SK-N-SH (cell line): ENCODE data around the gene PHF21A. TPM values are rescaled to one million over a fixed set of nuclear protein-coding genes. Genes with fewer than 3 reads are reported as not detected.
A peak's percentile ranks its signal among the peaks of the same experiment; 100 is the strongest.

Experiments
- CTCF ChIA-PET: fragments of 300-600, 350-600 bp; formaldehyde crosslinking; extraction: SDS; loops from one replicate; lab custom pipeline; 2021; lab: Yijun Ruan, JAX
- POLR2A ChIA-PET: fragments of 350-600 bp; sonication (Branson Sonifier 250); formaldehyde crosslinking; extraction: SDS; loops from one replicate; lab custom pipeline; 2020; ENCODE audit warnings: antibody characterized with exemption, inconsistent platforms; lab: Yijun Ruan, JAX
- DNase-seq: peaks from one replicate; pipeline ENCODE4 v3.0.0; 2012
- H2AFZ ChIP-seq: fragments of 200-600 bp; sonication (generic); 2 replicates; pipeline ENCODE4 v1.8.1; 2016; ENCODE audit warnings: antibody characterized with exemption, mild to moderate bottlenecking, low read depth
- H3F3A ChIP-seq: fragments of 200-600 bp; sonication (generic); replicated peaks from 2 replicates; pipeline ENCODE3; 2016; ENCODE audit warnings: antibody characterized with exemption, mild to moderate bottlenecking; ENCODE audit not compliant: insufficient read depth
- H3K27ac ChIP-seq, 2 experiments: fragments of 200-500 bp in 1 of 2; fragments of 200-600 bp in 1 of 2; sonication (Bioruptor generic) in 1 of 2; sonication (generic), shearing (Covaris generic) in 1 of 2; 2 replicates each; pipeline versions ENCODE4 v1.5.1 to v1.6.1; 2014 to 2016; ENCODE audit warnings: low read depth in 2 of 2, inconsistent platforms in 1 of 2, low read length in 1 of 2, mild to moderate bottlenecking in 1 of 2, mixed read lengths in 1 of 2
- H3K27me3 ChIP-seq: fragments of 200-600 bp; sonication (generic), shearing (Covaris generic); 2 replicates; pipeline ENCODE4 v1.6.1; 2016; ENCODE audit warnings: mixed run types; ENCODE audit not compliant: insufficient read depth
- H3K36me3 ChIP-seq, 2 experiments: fragments of 200-500 bp in 1 of 2; fragments of 200-600 bp in 1 of 2; sonication (Bioruptor generic) in 1 of 2; sonication (generic) in 1 of 2; replicated peaks in 1 of 2; 2 replicates each; pipeline versions ENCODE3 to v1.5.1; 2014 to 2016; ENCODE audit warnings: low read length in 1 of 2, mild to moderate bottlenecking in 1 of 2; ENCODE audit not compliant: insufficient read depth in 2 of 2, control insufficient read depth in 1 of 2
- H3K4me1 ChIP-seq, 2 experiments: fragments of 200-500 bp in 1 of 2; fragments of 200-600 bp in 1 of 2; sonication (Bioruptor generic) in 1 of 2; sonication (generic), shearing (Covaris generic) in 1 of 2; 2 replicates each; pipeline versions ENCODE4 v1.5.1 to v1.6.1; 2014 to 2016; ENCODE audit warnings: low read depth in 1 of 2, low read length in 1 of 2, mixed run types in 1 of 2; ENCODE audit not compliant: insufficient read depth in 2 of 2, control insufficient read depth in 1 of 2
- H3K4me2 ChIP-seq: fragments of 200-600 bp; sonication (generic), shearing (Covaris generic); 2 replicates; pipeline ENCODE4 v1.6.1; 2017; ENCODE audit warnings: mixed run types
- H3K4me3 ChIP-seq, 2 experiments: fragments of 200-500 bp in 1 of 2; fragments of 200-600 bp in 1 of 2; sonication (Bioruptor generic) in 1 of 2; sonication (generic), shearing (Covaris generic) in 1 of 2; 2 replicates each; pipeline versions ENCODE4 v1.5.1 to v1.8.1; 2014 to 2016; ENCODE audit warnings: low read depth in 2 of 2, inconsistent platforms in 1 of 2, low read length in 1 of 2, mild to moderate bottlenecking in 1 of 2, mixed read lengths in 1 of 2, moderate library complexity in 1 of 2
- H3K79me2 ChIP-seq: fragments of 200-600 bp; sonication (generic); 2 replicates; pipeline ENCODE4 v1.8.1; 2017; ENCODE audit warnings: mild to moderate bottlenecking; ENCODE audit not compliant: insufficient read depth
- H3K9ac ChIP-seq: fragments of 200-600 bp; sonication (generic); 2 replicates; pipeline ENCODE4 v1.6.1; 2017; ENCODE audit warnings: mixed run types
- H3K9me2 ChIP-seq: fragments of 200-600 bp; sonication (generic); 2 replicates; pipeline ENCODE4 v1.6.1; 2017; ENCODE audit warnings: mixed run types
- H3K9me3 ChIP-seq: fragments of 200-600 bp; sonication (generic); 2 replicates; pipeline ENCODE4 v1.6.1; 2017; ENCODE audit warnings: mixed run types, mild to moderate bottlenecking, moderate library complexity
- H4K20me1 ChIP-seq: fragments of 200-600 bp; sonication (generic); 2 replicates; pipeline ENCODE4 v1.6.1; 2017; ENCODE audit warnings: mild to moderate bottlenecking, mixed run types; ENCODE audit not compliant: insufficient read depth
- ELF1 ChIP-seq: IDR thresholded peaks from 2 replicates; pipeline ENCODE4 v1.4.0; 2012
- FOXM1 ChIP-seq: IDR thresholded peaks from 2 replicates; pipeline ENCODE4 v1.4.0; 2012; ENCODE audit warnings: low read depth, mild to moderate bottlenecking
- JUND ChIP-seq: IDR thresholded peaks from 2 replicates; pipeline ENCODE4 v1.4.0; 2012
- MXI1 ChIP-seq: IDR thresholded peaks from 2 replicates; pipeline ENCODE4 v1.6.1; 2012; ENCODE audit warnings: mild to moderate bottlenecking, low read depth, low read length, improper control_type of control experiment
- NRF1 ChIP-seq: IDR thresholded peaks from 2 replicates; pipeline ENCODE4 v1.6.1; 2012; ENCODE audit warnings: low read depth, mild to moderate bottlenecking, low read length
- RAD21 ChIP-seq: IDR thresholded peaks from 2 replicates; pipeline ENCODE4 v1.6.1; 2012; ENCODE audit warnings: mild to moderate bottlenecking, low read length
- SIN3A ChIP-seq: IDR thresholded peaks from 2 replicates; pipeline ENCODE4 v1.6.1; 2012; ENCODE audit warnings: low read depth, mild to moderate bottlenecking, low read length, moderate library complexity, borderline replicate concordance
- YY1 ChIP-seq: IDR thresholded peaks from 2 replicates; pipeline ENCODE4 v1.4.0; 2012; ENCODE audit warnings: low read depth, mild to moderate bottlenecking
- WGBS: methylation state at CpG from one replicate; pipeline ENCODE4 v1.1.6; 2017; ENCODE audit warnings: low lambda C conversion rate; 5-methylcytosine and 5-hydroxymethylcytosine counted together
- polyA plus RNA-seq, 3 experiments: library from polyadenylated mRNA; depleted of rRNA; stranded (reverse); fragments of >200 nt; gene quantifications; 2 replicates each; pipeline ENCODE4 v1.2.3, GENCODE V29; 2012
- TF ChIP-seq, protein P1 (sequence below): IDR thresholded peaks from 2 replicates; pipeline ENCODE4 v1.4.0; 2012; ENCODE audit warnings: low read depth
- TF ChIP-seq, protein P2 (sequence below): fragments of 200-600 bp; sonication (generic); IDR thresholded peaks from 2 replicates; pipeline ENCODE4 v1.6.1; 2017; ENCODE audit warnings: antibody characterized with exemption, mild to moderate bottlenecking, moderate library complexity
- TF ChIP-seq, protein P3 (sequence below): fragments of 150-350 bp; IDR thresholded peaks from 2 replicates; pipeline ENCODE4 v1.6.1; 2016; ENCODE audit warnings: mild to moderate bottlenecking, low read depth, low read length
- TF ChIP-seq, protein P4 (sequence below): fragments of 150-350 bp; IDR thresholded peaks from 2 replicates; pipeline ENCODE4 v1.6.1; 2017; ENCODE audit warnings: antibody characterized with exemption, low read length, low read depth, borderline replicate concordance

Gene PHF21A
- polyA plus RNA-seq, 1 of the 3 experiments (the other 2 are of a cell fraction), result 18.8 TPM

DNA sequence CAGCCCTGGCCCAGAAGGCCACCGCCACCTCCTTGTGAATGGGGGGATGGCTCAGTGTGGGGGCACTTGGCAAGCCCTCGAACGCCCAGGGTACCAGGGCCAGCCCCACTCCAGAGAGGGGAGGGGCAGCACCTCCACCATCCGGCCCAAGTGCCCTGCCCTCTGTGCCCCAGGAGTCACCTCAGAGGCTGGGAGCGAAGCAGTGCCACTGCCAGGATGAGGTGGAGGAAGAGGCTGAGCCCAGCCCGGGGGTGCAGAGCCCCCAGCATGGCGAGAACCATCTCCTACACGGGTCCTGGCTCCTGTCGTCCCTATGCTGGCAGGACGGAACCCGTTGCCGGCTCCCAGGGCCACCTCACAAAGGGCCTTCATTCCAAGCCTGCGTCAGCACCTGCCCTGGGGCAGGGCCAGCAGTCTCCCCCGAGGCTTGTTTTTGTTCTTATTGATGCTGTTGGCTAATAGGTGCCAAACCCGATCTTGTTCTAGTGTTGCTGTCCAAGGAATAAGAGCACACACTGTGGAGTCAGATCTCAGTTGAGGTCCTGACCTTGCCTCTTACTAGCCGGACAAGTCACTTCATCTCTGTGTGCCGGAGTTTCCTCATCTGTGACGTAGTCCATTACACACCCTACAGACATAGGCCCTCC is 214.2 kb downstream of the PHF21A start, which contains the start of gene FREY1:
Gene FREY1 (minus strand): TSS at position 307 of the 647 bp plus-strand sequence. CDS start 26 bp downstream, at position 281.
- peak within 1 kb of the TSS in 1 of 2 experiments; percentile 30; a peak in 1 of 4 replicates for H3K27ac ChIP-seq
- POLR2A ChIA-PET, result interaction anchor here (1.1 to 3.2 kb wide), 2 partner anchors 8 to 11 kb away, joined by 3 to 15 read pairs; partner anchors contain the start of gene PEX16
- H3K36me3 ChIP-seq, result peaks cover 0 to 39% of the 10 kb centered on the region in 2 experiments
- no peaks in the 10 kb centered on the region for H3K79me2 ChIP-seq
- H3F3A ChIP-seq, result no peaks in the 10 kb centered on the region
- H3K27me3 ChIP-seq, result no peaks in the 10 kb centered on the region
- 73% methylated on average over 8 of the region's 18 CpGs for WGBS
- no peaks in the 10 kb centered on the region for H3K9me3 ChIP-seq
- H4K20me1 ChIP-seq, result no peaks in the 10 kb centered on the region
- no peak for DNase-seq
- H3K4me1 ChIP-seq, result peaks cover 0 to 9% of the 10 kb centered on the region in 2 experiments; a peak in 1 of 4 replicates
- TF ChIP-seq MXI1 (no peak), FOXM1 (no peak), JUND (no peak), YY1 (no peak), SIN3A (no peak), RAD21 (no peak), NRF1 (no peak), ELF1 (no peak)
- TF ChIP-seq, protein P1, sequence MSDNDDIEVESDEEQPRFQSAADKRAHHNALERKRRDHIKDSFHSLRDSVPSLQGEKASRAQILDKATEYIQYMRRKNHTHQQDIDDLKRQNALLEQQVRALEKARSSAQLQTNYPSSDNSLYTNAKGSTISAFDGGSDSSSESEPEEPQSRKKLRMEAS, result no peak
- TF ChIP-seq, protein P2, sequence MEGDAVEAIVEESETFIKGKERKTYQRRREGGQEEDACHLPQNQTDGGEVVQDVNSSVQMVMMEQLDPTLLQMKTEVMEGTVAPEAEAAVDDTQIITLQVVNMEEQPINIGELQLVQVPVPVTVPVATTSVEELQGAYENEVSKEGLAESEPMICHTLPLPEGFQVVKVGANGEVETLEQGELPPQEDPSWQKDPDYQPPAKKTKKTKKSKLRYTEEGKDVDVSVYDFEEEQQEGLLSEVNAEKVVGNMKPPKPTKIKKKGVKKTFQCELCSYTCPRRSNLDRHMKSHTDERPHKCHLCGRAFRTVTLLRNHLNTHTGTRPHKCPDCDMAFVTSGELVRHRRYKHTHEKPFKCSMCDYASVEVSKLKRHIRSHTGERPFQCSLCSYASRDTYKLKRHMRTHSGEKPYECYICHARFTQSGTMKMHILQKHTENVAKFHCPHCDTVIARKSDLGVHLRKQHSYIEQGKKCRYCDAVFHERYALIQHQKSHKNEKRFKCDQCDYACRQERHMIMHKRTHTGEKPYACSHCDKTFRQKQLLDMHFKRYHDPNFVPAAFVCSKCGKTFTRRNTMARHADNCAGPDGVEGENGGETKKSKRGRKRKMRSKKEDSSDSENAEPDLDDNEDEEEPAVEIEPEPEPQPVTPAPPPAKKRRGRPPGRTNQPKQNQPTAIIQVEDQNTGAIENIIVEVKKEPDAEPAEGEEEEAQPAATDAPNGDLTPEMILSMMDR, result no peak
- TF ChIP-seq, protein P3, sequence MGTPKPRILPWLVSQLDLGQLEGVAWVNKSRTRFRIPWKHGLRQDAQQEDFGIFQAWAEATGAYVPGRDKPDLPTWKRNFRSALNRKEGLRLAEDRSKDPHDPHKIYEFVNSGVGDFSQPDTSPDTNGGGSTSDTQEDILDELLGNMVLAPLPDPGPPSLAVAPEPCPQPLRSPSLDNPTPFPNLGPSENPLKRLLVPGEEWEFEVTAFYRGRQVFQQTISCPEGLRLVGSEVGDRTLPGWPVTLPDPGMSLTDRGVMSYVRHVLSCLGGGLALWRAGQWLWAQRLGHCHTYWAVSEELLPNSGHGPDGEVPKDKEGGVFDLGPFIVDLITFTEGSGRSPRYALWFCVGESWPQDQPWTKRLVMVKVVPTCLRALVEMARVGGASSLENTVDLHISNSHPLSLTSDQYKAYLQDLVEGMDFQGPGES, result no peak
- TF ChIP-seq, protein P4, sequence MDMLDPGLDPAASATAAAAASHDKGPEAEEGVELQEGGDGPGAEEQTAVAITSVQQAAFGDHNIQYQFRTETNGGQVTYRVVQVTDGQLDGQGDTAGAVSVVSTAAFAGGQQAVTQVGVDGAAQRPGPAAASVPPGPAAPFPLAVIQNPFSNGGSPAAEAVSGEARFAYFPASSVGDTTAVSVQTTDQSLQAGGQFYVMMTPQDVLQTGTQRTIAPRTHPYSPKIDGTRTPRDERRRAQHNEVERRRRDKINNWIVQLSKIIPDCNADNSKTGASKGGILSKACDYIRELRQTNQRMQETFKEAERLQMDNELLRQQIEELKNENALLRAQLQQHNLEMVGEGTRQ, result no peak
- CTCF ChIA-PET, result interaction anchor here (1.0 to 1.5 kb wide), 3 partner anchors 9 to 35 kb away, joined by 3 to 4 read pairs (median 4); no protein-coding TSS in a partner anchor
- no peaks in the 10 kb centered on the region for H3K9me2 ChIP-seq
- no peak within 1 kb of the TSS for H3K4me2 ChIP-seq
- H3K9ac ChIP-seq, result no peak within 1 kb of the TSS
- H3K4me3 ChIP-seq, result no peak within 1 kb of the TSS
- H2AFZ ChIP-seq, result no peak within 1 kb of the TSS
